NOMO-1 treated with DMSO at 0.1 percent for 48 hours (cell line): Measurements from ENCODE around the gene FAM184A.
A peak's percentile ranks its signal among the peaks of the same experiment; 100 is the strongest.
"Not testable (repeated sequence)": the region's sequence is repeated elsewhere in the genome, so short reads cannot be mapped to it uniquely, and the experiment has no call there.

Experiments used
- DNase-seq: peaks from one replicate; lab custom pipeline; 2025; ENCODE audit not compliant: unreplicated experiment; lab: John Stamatoyannopoulos, UW

Gene FAM184A, protein sequence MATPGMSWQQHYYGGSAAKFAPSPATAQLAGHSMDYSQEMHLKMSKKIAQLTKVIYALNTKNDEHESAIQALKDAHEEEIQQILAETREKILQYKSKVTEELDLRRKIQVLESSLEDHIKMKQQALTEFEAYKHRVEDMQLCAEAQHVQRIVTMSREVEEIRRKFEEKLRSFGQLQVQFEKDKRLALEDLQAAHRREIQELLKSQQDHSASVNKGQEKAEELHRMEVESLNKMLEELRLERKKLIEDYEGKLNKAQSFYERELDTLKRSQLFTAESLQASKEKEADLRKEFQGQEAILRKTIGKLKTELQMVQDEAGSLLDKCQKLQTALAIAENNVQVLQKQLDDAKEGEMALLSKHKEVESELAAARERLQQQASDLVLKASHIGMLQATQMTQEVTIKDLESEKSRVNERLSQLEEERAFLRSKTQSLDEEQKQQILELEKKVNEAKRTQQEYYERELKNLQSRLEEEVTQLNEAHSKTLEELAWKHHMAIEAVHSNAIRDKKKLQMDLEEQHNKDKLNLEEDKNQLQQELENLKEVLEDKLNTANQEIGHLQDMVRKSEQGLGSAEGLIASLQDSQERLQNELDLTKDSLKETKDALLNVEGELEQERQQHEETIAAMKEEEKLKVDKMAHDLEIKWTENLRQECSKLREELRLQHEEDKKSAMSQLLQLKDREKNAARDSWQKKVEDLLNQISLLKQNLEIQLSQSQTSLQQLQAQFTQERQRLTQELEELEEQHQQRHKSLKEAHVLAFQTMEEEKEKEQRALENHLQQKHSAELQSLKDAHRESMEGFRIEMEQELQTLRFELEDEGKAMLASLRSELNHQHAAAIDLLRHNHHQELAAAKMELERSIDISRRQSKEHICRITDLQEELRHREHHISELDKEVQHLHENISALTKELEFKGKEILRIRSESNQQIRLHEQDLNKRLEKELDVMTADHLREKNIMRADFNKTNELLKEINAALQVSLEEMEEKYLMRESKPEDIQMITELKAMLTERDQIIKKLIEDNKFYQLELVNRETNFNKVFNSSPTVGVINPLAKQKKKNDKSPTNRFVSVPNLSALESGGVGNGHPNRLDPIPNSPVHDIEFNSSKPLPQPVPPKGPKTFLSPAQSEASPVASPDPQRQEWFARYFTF

DNA sequence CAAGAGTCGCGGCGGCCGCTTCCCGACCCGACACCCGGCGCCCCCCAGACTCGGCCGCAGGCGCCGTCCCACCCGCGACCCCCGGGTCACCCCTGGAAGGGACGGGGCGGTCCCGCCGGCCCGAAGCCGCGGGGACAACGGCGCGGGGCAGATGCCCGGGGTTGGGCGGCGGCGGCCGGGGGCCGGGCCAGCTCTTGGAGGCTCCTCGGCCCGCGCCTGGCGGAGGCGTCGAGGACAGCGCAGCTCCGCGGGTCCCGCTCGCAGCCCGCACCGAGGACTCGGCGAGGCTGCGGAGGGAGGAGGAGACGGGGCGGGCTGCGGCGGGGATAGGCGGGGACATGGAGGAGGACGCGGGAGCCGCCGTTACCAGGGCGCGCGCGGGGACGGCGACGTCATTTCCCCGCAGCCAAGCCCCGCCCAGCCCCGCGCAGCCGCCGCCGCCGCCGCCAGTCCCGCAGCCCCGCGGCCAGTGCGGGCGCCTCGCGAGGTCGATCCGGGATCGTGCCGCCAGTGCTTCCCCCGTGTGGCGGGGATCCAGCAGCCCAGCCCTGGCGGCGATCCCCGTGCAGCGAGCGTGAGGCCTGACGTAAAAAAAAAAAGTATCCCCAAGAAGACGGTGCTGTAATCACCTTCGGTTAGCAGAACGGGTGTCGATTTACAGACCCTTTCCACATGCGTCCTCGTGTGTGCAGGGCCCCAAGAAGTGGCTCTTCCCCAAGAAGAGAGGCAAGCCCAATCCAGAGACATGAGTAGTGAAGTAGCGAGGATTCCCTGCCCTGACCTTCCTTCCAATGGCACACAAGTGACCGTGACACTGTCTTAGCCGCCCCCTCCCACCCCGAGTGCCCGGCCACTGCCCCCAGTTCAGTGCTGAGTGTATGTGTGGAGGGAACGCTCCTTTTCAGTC, at the start of gene FAM184A:
TSS of gene FAM184A (minus strand) at position 289 of the 907 bp plus-strand sequence. CDS start 365 bp downstream, outside the sequence.
- peak; percentile 41 for DNase-seq

GRCh38 chr6:119127627-119128026, 49.2 kb upstream of the FAM184A start:
- no peak for DNase-seq

DNA sequence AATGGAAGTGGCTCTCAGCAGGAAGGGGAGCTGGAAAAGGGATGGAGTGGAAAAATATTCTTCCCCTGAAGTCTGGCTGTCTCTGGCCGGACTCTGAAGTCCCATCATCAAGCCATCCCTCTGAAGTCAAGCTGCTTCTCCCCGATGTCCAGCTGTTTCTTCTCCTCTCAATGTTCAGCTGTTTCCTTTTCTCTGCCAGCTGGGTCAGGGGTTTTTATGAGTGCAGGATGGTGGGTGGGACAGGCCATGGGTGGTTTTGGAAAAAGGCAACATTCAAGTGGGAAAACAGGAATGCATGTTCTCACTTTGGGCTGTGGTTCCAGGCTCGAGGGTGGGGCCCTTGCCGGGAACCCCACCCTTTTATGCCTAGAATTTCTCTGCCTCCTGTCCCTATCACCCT, 48.4 kb upstream of the FAM184A start:
- DNase-seq: no peak

- no peak for DNase-seq
Measured at GRCh38 chr6:119126140-119126539, 47.7 kb upstream of the FAM184A start.

DNA sequence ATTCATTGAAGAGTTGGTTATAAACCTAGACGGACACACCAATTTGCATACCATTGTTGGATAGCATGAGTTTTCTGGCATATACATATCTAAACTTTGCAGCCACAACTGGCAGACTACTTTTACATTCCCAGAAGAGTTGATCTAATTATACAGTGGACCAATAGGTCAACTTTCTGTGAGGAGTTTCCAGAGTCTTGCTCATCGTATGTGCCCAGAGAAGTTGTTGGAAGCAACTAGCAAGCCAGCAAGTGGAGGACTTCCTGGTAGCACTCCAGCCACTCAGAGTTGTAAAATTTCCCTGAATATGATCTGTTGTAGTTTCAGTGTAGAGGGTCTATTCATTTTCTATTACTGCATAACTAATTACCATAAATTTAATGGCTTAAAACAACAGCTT, 47.1 kb upstream of the FAM184A start:
- no peak for DNase-seq

GRCh38 chr6:119124079-119124824, 45.8 kb upstream of the FAM184A start:
- DNase-seq: no peak

DNA sequence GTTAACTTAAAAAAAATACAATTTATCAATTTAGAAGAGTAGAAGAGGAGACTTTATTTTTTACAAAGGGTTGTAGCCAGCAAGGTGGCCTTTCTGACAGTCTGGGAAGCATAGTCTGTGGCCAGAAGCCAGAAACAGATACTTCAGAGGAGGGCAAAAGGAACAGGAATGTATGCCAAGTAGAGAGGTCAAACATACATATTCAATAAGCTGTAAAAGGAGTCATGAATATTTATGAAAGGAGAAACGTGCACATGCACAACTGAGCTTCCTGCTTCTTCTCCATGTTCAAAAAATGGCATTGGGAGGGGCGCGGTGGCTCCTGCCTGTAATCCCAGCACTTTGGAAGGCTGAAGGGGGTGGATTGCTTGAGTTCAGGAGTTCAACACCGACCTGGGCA, 43.9 kb upstream of the FAM184A start:
- DNase-seq: no peak

GRCh38 chr6:119121367-119121766, 42.9 kb upstream of the FAM184A start:
- no peak for DNase-seq

DNA sequence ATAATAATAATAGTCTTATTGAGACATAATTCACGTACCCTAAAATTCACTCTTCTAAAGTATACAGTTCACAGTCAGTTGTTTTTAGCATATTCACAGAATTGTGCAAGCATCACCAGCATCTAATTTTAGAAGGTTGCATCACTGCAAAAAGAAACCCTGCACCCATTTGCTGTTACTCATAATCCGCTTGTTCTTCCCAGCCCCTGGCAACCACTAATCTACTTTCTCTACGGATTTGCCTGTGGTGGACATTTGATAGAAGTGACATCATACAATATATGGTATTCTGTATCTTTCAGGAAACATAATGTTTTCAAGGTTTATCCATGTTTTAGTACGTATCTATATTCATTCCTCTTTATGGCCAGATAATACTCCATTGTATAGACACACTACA, 41.5 kb upstream of the FAM184A start:
- peak; percentile 76 for DNase-seq

DNA sequence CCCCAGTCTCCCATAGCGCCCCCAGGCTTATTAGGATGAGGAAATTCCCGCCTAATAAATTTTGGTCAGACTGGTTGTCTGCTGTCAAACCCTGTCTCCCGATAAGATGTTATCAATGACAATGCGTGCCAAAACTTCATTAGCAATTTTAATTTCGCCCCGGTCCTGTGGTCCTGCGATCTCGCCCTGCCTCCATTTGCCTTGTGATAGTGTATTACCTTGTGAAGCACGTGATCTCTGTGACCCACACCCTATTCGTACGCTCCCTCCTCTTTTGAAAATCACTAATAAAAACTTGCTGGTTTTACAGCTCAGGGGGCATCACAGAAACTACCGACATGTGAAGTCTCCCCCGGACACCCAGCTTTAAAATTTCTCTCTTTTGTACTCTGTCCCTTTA, 40.6 kb upstream of the FAM184A start:
- DNase-seq: not testable (repeated sequence)

DNA sequence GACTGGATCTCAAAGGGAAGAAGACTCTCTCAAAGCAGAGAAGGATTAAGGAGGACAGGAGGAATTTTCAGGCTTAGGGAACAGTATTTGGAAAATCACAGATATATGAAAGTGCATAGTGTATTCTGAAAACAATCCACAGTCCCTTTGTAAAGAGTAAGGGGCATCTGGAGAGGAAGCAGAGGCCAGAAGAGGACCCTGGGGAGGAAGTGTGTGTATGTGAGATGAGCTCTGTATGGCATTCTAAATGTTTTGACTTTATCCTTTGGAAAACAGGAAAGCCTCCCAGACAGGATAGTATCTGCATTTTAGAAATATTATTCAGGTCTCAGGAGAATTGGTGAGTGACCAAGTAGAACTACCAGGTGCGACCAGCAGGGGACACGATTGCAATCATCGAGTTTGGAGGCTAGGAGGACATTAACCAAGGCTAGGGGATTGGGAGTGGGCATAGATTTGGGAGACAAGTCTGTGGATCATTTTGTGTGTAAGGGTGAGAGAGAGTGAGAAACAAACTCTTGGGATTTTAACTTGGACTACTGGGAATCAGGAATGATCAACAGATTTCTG, 38.3 kb upstream of the FAM184A start:
- DNase-seq: no peak

DNA sequence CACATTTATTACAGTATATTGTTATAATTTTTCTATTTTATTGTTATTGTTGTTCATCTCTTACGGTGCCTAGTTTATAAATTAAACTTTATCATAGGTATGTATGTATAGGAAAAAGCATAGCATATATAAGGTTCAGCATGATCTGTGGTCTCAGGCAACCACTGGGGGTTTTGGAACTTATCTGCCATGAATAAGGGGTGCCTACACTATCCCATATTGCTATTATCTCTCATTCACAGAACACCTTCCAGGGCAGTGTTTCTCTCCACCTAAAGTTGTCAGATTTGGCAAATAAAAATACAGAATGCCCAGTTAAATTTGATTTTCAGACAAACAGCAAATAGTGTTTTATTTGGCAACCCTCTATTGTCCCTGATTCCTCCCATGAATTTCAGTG, 35.5 kb upstream of the FAM184A start:
- DNase-seq: no peak

DNA sequence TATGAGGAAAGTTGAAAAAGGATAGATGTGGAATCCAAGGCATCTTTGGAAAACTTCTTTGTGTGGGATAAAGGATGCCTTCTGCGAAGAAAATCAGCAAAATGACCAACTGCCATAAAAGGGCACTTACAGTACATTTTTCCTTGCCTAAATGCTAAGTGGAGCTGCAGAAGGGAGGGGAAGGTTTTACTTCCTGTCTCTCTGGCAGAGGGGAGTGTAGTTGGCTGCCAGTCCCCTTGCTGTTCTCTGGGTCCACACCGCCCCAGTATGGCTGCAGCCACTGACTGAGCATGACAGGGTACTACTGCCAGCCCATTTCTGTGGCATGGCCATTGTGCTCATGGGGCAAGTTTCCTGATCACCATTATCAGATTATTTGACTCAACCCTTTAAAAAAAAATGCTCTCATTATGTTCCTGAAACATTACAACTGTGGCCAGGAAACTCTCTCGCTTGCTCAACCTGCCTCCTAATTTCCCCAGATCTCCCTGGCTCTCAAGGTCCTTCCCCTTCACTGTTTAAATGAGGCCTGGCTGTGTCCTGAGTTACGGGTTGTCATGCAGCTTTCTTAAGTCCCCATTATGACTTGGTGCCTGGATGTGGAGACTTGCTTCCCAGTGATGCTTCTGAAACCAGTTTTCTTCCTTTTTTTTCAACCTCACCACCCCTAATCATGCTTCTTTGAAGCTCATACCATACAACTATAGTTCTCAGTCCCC, 34.5 kb upstream of the FAM184A start:
- DNase-seq: peak; percentile 38

DNA sequence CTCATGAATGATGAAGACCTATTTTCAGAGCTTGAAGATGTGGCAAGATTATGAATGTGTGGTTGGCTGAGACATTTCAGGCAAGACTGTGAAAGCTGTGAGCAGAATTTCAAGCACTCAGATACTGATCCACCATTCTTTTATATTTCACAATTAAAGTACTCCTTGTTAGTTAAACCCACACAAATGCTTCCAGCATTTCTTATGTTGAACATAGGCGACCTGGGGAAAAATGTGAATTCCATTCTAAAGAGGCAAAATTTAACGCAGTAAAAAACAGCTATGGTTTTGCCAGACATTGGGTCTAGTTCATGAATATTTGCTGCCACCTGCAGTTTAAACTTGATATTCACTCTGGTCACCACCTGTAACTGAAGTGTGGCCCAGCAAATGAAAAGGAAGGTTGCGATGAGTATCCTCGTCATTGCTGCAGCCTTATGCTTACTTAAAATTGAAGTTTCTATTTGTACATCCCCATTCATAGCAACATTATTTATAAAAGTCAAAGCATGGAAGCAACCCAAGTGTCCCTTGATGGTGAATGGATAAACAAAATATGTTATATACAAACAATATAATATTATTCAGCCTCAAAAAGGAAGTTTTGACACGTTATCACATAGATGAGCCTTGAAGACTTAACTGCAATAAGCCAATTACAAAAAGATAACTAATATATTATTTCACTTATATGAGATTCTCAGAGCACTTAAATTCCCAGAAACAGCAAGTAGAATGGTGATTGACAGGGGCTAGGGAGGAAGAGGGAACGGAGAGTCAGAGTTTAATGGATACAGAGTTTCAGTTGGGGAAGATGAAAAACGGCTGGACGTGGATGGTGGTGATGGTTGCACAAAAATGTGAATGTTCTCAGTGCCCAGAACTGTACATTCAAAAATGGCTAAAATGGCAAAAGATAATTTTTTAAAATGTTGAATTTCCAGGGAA, 32.4 kb upstream of the FAM184A start:
- DNase-seq: peak; percentile 55

GRCh38 chr6:119109654-119110325, 31.3 kb upstream of the FAM184A start:
- peak; percentile 7 for DNase-seq

DNA sequence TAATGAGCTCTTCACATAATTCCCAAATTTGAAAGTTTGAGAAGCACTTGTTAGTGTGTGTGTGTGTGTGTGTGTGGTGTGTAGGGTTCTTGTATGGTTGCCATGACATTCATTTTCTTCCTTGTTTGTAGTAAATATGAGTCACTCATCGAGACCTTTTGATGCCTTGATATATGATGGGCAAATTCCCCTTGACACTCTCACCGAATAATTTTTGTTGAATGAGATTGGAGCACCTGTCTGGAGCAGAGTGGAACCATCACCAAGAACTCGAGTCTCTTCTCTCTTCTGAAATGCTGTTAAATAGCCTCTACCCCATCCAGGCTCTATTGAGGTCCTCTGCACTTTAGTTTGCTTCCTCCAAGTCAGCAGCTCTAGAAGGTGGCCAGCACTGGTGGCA, 29.6 kb upstream of the FAM184A start:
- DNase-seq: no peak

DNA sequence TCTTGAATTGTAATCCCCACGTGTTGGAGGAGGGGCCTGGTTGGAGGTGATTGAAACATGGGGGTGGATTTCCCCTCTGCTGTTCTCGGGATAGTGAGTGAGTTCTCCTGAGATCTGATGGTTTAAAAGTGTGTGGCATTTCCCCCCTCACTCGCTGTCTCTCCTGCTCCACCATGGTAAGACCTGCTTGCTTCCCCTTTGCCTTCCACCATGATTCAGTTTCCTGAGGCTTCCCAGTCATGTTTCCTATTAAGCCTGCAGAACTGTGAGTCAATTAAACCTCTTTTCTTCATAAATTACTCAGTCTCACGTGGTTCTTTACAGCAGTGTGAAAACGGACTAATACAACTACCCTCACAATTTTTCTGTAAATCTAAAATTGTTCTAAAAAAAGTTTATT, 26.8 kb upstream of the FAM184A start:
- no peak for DNase-seq
